HG03095 (cell line): Measurements from ENCODE around the gene IKZF5.

Experiments used
- ATAC-seq: cut with Tn5 transposase; IDR thresholded peaks from one replicate; pipeline ENCODE4 v1.9.1; 2021; ENCODE audit warnings: moderate library complexity; ENCODE audit not compliant: unreplicated experiment

The IKZF5 gene

GRCh38 chr10:123008355-123009104 lies at the start of gene IKZF5, which contains the start of gene ACADSB:
Gene IKZF5 (minus strand): TSS chr10:123008795. CDS start chr10:122998625, 10,170 bp downstream.
Gene ACADSB (plus strand): TSS chr10:123009006. CDS start chr10:123009030, 24 bp downstream.
- ATAC-seq, result peak; percentile 81

GRCh38 chr10:123057968-123058367 lies 49.4 kb upstream of the IKZF5 start:
- no peak for ATAC-seq

- ATAC-seq, result no peak
These were observed 37.6 kb upstream of the IKZF5 start for GRCh38 chr10:123045961-123046731.

GRCh38 chr10:123044391-123044790 lies 35.8 kb upstream of the IKZF5 start:
- no peak for ATAC-seq

- ATAC-seq, result no peak
These were observed 34.9 kb upstream of the IKZF5 start for GRCh38 chr10:123043409-123043925.

GRCh38 chr10:123042708-123043408 lies 34.3 kb upstream of the IKZF5 start:
- no peak for ATAC-seq

GRCh38 chr10:123039632-123039930 lies 31.0 kb upstream of the IKZF5 start:
- ATAC-seq, result no peak

- no peak for ATAC-seq
These were observed 30.4 kb upstream of the IKZF5 start for GRCh38 chr10:123038782-123039631.

- ATAC-seq, result no peak
These were observed 27.0 kb upstream of the IKZF5 start for GRCh38 chr10:123035467-123036086.

- ATAC-seq, result no peak
These were observed 25.7 kb upstream of the IKZF5 start for GRCh38 chr10:123034332-123034731.

- ATAC-seq, result no peak
These were observed 22.5 kb upstream of the IKZF5 start for GRCh38 chr10:123031124-123031523.

- no peak for ATAC-seq
These were observed 19.3 kb upstream of the IKZF5 start for GRCh38 chr10:123027861-123028260.

GRCh38 chr10:123026302-123026701 lies 17.7 kb upstream of the IKZF5 start:
- no peak for ATAC-seq

GRCh38 chr10:123024540-123024939 lies 15.9 kb upstream of the IKZF5 start:
- ATAC-seq, result no peak

- ATAC-seq, result no peak
These were observed 12.9 kb upstream of the IKZF5 start for GRCh38 chr10:123021517-123021916.

- no peak for ATAC-seq
These were observed 11.5 kb upstream of the IKZF5 start for GRCh38 chr10:123019941-123020703.

GRCh38 chr10:123019264-123019663 lies 10.7 kb upstream of the IKZF5 start:
- ATAC-seq, result no peak

- ATAC-seq, result no peak
These were observed 9.9 kb upstream of the IKZF5 start for GRCh38 chr10:123018531-123018930.

- no peak for ATAC-seq
These were observed 9.0 kb upstream of the IKZF5 start for GRCh38 chr10:123017421-123018165.
